HG03066 (cell line): ENCODE results near the gene CCS.
"Not testable (repeated sequence)": the region's sequence is repeated elsewhere in the genome, so short reads cannot be mapped to it uniquely, and the experiment has no call there.

Experiments used
- ATAC-seq: cut with Tn5 transposase; IDR thresholded peaks from one replicate; pipeline ENCODE4 v1.9.1; 2021; ENCODE audit warnings: low read depth; ENCODE audit not compliant: unreplicated experiment

The CCS gene

GRCh38 chr11:66592457-66593302 lies at the start of gene CCS, which contains the start of gene CCDC87:
TSS of gene CCS (plus strand) at chr11:66593185. CDS start at chr11:66593262, 77 bp downstream.
TSS of gene CCDC87 (minus strand) at chr11:66593063. CDS start at chr11:66593015, 48 bp downstream.
- ATAC-seq: peak; percentile 78

DNA sequence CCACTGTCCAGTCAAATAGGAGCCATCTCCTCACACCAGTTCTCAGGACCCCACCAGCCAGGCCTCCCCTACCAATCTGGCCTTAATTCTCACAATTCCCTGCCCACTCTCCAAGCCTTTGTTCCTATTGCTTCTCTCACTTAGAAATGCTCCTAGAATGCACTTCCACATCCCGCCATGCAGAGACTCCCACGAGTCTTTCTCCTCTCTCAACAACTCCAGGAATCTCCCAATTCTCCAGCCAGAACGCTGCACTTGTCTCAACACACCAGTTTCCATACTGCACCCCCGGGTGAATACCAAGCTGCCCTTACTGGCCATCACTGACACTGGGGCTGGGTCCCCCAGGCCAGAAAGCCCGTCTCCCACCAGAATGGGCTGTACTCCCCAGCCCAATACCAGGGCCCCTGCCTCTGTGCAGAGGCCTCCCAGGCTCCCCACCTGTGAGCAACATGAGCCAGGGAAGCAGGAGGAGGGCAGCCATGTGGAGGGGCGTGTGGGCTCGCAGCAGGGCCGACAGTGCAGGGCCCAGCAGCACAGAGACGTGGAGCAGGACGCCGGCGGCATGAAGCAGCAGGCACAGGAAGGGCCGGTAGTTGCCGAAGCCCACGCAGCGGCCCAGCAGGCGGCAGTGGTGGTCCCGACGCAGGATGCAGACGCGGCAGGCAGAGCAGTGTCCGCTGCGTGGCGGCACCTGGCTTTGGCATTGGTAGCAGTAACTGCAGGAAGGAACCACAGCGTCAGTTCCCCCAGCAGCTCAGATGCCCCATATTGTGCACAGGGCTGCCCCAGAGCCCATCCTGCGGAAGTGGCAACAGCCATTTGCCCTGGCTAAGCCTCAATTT lies 49.5 kb upstream of the CCS start:
- ATAC-seq: no peak

DNA sequence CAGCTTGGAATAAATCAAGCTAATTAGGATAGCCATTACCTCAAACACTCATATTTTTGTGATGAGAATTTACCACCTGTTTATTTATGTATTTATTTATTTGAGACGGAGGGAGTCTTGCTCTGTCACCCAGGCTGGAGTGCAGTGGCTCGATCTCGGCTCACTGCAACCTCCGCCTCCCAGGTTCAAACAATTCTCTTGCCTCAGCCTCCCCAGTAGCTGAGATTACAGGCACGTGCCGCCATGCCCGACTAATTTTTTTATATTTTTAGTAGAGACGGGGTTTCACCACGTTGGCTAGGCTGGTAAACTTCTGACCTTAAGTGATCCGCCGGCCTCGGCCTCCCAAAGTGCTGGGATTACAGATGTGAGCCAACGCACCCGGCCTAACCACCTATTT lies 48.0 kb upstream of the CCS start:
- ATAC-seq: not testable (repeated sequence)

- peak; percentile 76 for ATAC-seq
These were observed 47.2 kb upstream of the CCS start, which contains the start of gene ZDHHC24 for GRCh38 chr11:66545701-66546367. TSS of gene ZDHHC24 (minus strand) at chr11:66546048. CDS start at chr11:66546003, 45 bp downstream.

DNA sequence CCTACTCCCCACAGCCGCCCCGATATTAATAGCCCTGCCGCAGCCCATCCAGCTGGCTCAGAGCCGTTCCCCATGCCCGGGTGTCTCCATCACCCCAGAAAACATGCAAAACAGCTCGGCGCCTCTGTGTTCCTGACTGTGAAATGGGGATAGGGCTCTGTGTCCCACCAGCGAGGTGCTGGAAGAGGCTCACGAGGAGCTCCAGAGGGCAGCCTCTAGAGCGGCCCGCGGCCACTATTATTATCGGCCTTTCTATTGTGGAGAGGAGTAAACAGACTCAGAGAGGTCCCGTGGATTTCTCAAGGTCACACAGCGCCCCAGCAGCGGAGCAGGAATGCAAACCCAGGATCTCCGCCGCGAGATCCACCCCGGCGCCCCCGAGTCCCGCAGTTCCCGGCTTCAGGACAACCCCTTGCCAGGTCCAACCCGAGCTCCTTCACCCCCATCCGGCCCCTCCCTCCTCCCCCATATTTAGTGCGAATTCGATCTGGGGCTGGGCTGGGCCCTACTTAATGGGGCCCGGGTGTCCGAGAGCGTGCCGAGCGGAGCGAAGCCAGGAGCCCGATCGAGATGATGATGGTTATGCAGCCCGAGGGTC lies 46.5 kb upstream of the CCS start, which contains the start of gene ACTN3:
Gene ACTN3 (plus strand): TSS at position 536 of the 598 bp plus-strand sequence. CDS start 35 bp downstream, at position 571.
- no peak for ATAC-seq

GRCh38 chr11:66546966-66547661 lies 45.9 kb upstream of the CCS start:
- no peak for ATAC-seq

GRCh38 chr11:66547662-66548009 lies 45.3 kb upstream of the CCS start:
- no peak for ATAC-seq

DNA sequence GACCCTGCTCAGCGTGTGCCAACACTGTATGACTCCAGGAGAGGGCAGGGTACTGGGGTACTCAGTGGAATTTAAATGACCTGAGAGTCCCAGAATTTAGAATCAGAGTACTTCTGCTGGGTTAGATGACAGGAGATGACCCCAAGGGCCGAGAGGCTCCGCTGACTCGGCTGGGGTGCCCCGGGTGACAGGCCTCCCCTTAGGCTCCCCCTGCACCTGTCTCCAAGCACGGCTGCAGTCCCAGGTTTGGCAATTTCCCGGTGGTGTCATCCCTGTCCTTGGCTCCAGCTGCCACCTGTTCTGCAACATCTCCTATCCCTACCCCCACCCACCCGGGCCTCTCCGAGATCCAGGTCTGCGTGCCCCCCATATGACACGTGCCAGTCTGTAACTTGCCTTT lies 44.9 kb upstream of the CCS start:
- ATAC-seq: no peak

DNA sequence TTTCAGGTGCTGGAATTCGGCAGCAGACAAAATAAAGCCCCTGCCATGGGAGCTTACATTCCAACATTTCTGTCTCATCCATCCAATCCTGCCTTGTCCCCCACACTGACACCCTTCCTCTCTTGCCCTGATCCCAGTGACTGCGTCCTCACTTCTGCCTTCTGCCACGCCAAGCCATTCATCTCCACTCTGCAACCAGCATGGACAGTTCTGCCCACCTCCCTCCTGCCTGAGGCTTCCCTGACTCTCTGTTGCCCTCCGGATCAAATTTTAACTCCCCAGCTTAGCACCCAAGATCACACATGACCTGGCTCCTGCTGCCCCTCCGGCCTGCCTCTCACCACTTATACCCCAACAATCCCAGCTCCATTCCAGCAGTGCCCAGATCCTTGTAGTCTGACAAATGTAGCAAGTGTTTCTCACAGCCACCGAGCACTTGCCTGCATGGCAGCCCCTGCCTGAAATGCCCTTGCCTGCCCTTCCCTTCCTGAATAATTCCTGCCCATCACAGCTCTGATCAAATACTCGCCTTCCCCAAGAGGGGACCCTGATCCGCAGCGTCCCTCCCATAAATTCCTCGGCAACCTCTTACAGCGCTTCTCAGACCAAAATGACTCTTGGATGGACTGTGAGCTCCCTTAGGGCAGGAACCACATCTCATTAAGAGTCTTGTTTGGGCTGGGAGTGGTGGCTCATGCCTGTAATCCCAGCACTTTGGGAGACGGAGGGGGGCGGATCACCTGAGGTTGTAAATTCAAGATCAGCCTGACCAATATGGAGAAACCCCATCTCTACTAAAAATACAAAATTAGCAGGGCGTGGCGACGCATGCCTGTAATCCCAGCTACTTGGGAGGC lies 44.0 kb upstream of the CCS start:
- no peak for ATAC-seq

DNA sequence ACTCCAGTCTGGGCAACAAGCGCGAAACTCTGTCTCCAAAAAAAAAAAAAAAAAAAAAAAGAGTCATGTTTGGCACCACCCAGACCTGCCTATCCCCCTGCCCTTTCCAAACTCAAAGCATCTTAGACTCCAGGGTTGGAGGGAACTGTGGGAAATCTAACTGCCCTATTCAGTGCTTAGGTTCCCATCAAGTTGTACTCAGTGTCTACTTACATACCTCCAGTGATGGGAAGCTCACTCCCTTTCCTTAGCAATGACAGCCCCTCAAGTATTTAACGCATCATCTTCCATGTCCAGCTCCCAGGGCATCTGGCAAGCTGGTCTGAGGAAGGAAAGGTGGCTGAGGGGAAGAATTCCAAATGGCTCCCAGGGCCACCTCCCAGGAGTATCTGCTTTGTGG lies 43.3 kb upstream of the CCS start:
- no peak for ATAC-seq

GRCh38 chr11:66550887-66551286 lies 42.1 kb upstream of the CCS start:
- ATAC-seq: no peak

GRCh38 chr11:66554602-66555001 lies 38.4 kb upstream of the CCS start:
- no peak for ATAC-seq

DNA sequence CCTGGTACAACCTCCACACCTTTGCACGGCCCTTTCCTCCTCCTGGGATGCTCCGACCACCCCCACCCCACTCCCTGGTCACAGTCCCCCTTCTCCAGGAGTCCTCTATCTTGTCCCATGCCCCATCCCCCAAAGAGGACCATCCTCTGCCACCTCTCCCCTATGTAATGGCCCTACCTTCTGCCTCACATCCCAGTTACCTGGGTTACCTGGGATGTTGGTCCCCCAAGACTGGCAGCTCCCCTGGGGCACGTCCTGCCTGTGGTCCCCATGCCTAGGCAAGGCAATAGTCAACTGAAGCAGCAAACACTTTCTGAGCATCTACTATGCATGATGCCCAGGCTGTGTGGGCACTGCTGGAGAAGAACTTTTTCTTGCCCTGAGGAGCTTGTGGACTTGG lies 37.6 kb upstream of the CCS start:
- no peak for ATAC-seq

GRCh38 chr11:66556086-66556485 lies 36.9 kb upstream of the CCS start:
- no peak for ATAC-seq

GRCh38 chr11:66557733-66558326 lies 35.2 kb upstream of the CCS start:
- no peak for ATAC-seq

DNA sequence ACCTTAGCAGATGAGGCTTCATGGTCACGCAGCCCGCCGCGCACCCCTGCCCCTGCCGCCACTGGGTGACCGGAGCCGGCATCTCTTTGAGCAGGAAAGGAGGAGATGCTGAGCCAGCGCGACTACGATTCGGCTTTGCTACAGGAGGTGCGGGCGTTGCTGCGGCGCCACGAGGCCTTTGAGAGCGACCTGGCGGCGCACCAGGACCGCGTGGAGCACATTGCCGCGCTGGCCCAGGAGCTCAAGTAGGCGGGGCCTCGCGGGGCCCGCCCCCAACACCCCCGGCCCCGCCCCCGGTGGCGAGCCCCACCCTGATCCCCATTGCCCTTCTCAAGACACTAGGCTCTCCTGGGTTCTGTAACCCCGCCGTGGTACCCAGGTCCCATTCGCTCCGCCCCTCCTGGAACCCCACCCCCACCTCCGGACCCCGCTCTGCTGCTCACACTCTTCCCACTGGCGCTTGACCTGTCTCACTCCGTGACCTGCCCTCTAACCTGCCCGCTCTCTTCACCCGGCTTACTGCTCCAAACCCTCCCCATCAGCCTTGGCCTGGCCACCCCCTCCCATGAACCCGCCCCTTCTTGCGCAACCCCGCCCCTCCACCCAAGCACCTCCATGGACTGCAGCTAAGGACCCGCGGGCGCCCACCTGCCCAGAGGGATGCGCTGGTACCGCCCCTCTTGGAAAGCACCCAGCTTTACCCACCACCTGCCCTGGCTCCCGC lies 33.7 kb upstream of the CCS start:
- ATAC-seq: no peak

GRCh38 chr11:66559866-66560676 lies 32.9 kb upstream of the CCS start:
- no peak for ATAC-seq
